ENCODE measurements around the gene COPG1. TPM values are rescaled to one million over a fixed set of nuclear protein-coding genes. Genes with fewer than 3 reads are reported as not detected.
"Not testable (repeated sequence)": the region's sequence is repeated elsewhere in the genome, so short reads cannot be mapped to it uniquely, and the experiment has no call there.

The COPG1 gene
- polyA plus RNA-seq (2013, experiment 1 of 2) = 60.7 TPM
- polyA plus RNA-seq (2013, experiment 2 of 2) = 65.9 TPM

DNA sequence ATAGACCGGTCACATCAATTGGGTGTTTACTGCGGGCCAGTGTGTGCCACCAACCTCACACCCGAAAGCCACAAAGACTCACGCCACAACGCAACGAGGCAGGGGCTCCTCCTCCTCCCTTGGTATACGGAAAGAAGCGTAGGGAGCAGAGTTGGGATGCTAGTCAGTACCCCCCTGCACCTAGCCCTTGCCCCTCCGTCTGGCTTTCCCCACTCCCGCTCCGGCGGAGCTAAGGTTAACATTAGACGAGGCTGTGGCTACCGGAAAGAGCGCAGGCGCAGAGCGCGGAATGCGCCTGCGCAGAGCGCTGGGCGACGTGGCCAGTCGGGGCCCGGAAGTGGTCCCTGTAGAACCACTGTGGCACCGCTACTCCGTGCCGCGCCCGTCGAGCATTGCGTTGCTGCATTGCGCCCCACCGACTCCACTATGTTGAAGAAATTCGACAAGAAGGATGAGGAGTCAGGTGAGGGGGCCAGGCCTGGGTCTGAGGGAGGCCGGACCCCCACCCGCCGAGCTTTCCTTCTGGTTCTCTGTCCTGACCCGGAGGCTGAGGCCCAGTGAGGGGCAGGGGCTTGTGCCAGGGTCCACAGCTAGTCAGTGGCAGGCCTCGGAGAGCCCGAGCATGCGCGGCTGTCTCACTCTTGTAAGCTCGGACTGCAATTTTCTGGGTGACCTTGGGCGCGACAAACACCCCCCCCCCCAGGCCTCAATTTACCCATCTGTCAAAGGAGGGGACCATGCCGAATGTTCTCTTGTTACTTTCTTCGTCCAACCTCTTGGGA lies at the start of gene COPG1:
Gene COPG1, plus strand, starts transcription at position 323 of the 782 bp plus-strand sequence. Its CDS starts 104 bp downstream, at position 427.
- Histone ChIP-seq H3K4me3 (ENCODE audit: low read length) (peak within 1 kb of the TSS; percentile 89), H3K4me1 (ENCODE audit: insufficient read depth, low read length) (peaks cover 6% of the 10 kb centered on the region; the same call in 1 of the 2 replicates), H3K9ac (ENCODE audit: low read depth, low read length) (peak within 1 kb of the TSS; percentile 90), H3K36me3 (ENCODE audit: insufficient read depth, low read length) (peaks cover 25% of the 10 kb centered on the region), H3K27ac (ENCODE audit: low read depth, low read length) (peak within 1 kb of the TSS; percentile 25), H3K9me3 (ENCODE audit: insufficient read depth, low read depth, low read length) (no peaks in the 10 kb centered on the region), H3K27me3 (ENCODE audit: insufficient read depth, low read length) (no peaks in the 10 kb centered on the region)
- whole genome bisulfite sequencing = 1% methylated on average over 48 of the region's 48 CpGs

GRCh38 chr3:129204473-129204872 lies 44.9 kb upstream of the COPG1 start:
- no peaks in the 10 kb centered on the region for H3K4me1 ChIP-seq (ENCODE audit: insufficient read depth, low read length)
- no peak overlapping the region for H3K27ac ChIP-seq (ENCODE audit: low read depth, low read length)
- H3K9me3 ChIP-seq (ENCODE audit: insufficient read depth, low read depth, low read length) = no peaks in the 10 kb centered on the region
- H3K36me3 ChIP-seq (ENCODE audit: insufficient read depth, low read length) = no peaks in the 10 kb centered on the region
- WGBS = 88% methylated on average over 1 of the region's 2 CpGs
- no peaks in the 10 kb centered on the region for H3K27me3 ChIP-seq (ENCODE audit: insufficient read depth, low read length)
- H3K4me3 ChIP-seq (ENCODE audit: low read length) = no peak overlapping the region
- no peak overlapping the region for H3K9ac ChIP-seq (ENCODE audit: low read depth, low read length)

GRCh38 chr3:129205109-129205832 lies 44.1 kb upstream of the COPG1 start:
- Histone ChIP-seq H3K9me3 (ENCODE audit: insufficient read depth, low read depth, low read length) (no peaks in the 10 kb centered on the region), H3K4me1 (ENCODE audit: insufficient read depth, low read length) (no peaks in the 10 kb centered on the region), H3K27ac (ENCODE audit: low read depth, low read length) (no peak overlapping the region), H3K9ac (ENCODE audit: low read depth, low read length) (no peak overlapping the region), H3K36me3 (ENCODE audit: insufficient read depth, low read length) (no peaks in the 10 kb centered on the region), H3K4me3 (ENCODE audit: low read length) (no peak overlapping the region), H3K27me3 (ENCODE audit: insufficient read depth, low read length) (no peaks in the 10 kb centered on the region)
- 93% methylated on average over 8 of the region's 8 CpGs for WGBS

GRCh38 chr3:129207479-129207878 lies 41.9 kb upstream of the COPG1 start:
- Histone ChIP-seq H3K27me3 (ENCODE audit: insufficient read depth, low read length) (no peaks in the 10 kb centered on the region), H3K4me1 (ENCODE audit: insufficient read depth, low read length) (no peaks in the 10 kb centered on the region), H3K27ac (ENCODE audit: low read depth, low read length) (no peak overlapping the region), H3K4me3 (ENCODE audit: low read length) (no peak overlapping the region), H3K36me3 (ENCODE audit: insufficient read depth, low read length) (no peaks in the 10 kb centered on the region), H3K9me3 (ENCODE audit: insufficient read depth, low read depth, low read length) (no peaks in the 10 kb centered on the region), H3K9ac (ENCODE audit: low read depth, low read length) (no peak overlapping the region)
- WGBS = 90% methylated on average over 4 of the region's 4 CpGs

GRCh38 chr3:129211345-129211744 lies 38.1 kb upstream of the COPG1 start:
- no peak overlapping the region for H3K4me3 ChIP-seq (ENCODE audit: low read length)
- H3K9me3 ChIP-seq (ENCODE audit: insufficient read depth, low read depth, low read length) = no peaks in the 10 kb centered on the region
- no peaks in the 10 kb centered on the region for H3K36me3 ChIP-seq (ENCODE audit: insufficient read depth, low read length)
- 92% methylated on average over 1 of the region's 1 CpG for WGBS
- H3K27ac ChIP-seq (ENCODE audit: low read depth, low read length) = no peak overlapping the region
- H3K9ac ChIP-seq (ENCODE audit: low read depth, low read length) = no peak overlapping the region
- H3K27me3 ChIP-seq (ENCODE audit: insufficient read depth, low read length) = no peaks in the 10 kb centered on the region
- H3K4me1 ChIP-seq (ENCODE audit: insufficient read depth, low read length) = no peaks in the 10 kb centered on the region

GRCh38 chr3:129211772-129212171 lies 37.6 kb upstream of the COPG1 start:
- no peaks in the 10 kb centered on the region for H3K4me1 ChIP-seq (ENCODE audit: insufficient read depth, low read length)
- no peak overlapping the region for H3K4me3 ChIP-seq (ENCODE audit: low read length)
- H3K9me3 ChIP-seq (ENCODE audit: insufficient read depth, low read depth, low read length) = no peaks in the 10 kb centered on the region
- no peak overlapping the region for H3K9ac ChIP-seq (ENCODE audit: low read depth, low read length)
- no peak overlapping the region for H3K27ac ChIP-seq (ENCODE audit: low read depth, low read length)
- no peaks in the 10 kb centered on the region for H3K27me3 ChIP-seq (ENCODE audit: insufficient read depth, low read length)
- no peaks in the 10 kb centered on the region for H3K36me3 ChIP-seq (ENCODE audit: insufficient read depth, low read length)
- 79% methylated on average over 6 of the region's 6 CpGs for WGBS

GRCh38 chr3:129213238-129213637 lies 36.2 kb upstream of the COPG1 start:
- over 99% methylated on average over 3 of the region's 5 CpGs for WGBS

GRCh38 chr3:129218742-129219141 lies 30.7 kb upstream of the COPG1 start:
- no peaks in the 10 kb centered on the region for H3K9me3 ChIP-seq (ENCODE audit: insufficient read depth, low read depth, low read length)
- no peaks in the 10 kb centered on the region for H3K4me1 ChIP-seq (ENCODE audit: insufficient read depth, low read length)
- H3K27me3 ChIP-seq (ENCODE audit: insufficient read depth, low read length) = no peaks in the 10 kb centered on the region
- no peak overlapping the region for H3K4me3 ChIP-seq (ENCODE audit: low read length)
- no peak overlapping the region for H3K9ac ChIP-seq (ENCODE audit: low read depth, low read length)
- no peaks in the 10 kb centered on the region for H3K36me3 ChIP-seq (ENCODE audit: insufficient read depth, low read length)
- no peak overlapping the region for H3K27ac ChIP-seq (ENCODE audit: low read depth, low read length)
- 75% methylated on average over 2 of the region's 2 CpGs for WGBS

More at GRCh38 chr3:129213238-129213637, 36.2 kb upstream of the COPG1 start:
- no peaks in the 10 kb centered on the region for H3K9me3 ChIP-seq (ENCODE audit: insufficient read depth, low read depth, low read length)
- H3K27me3 ChIP-seq (ENCODE audit: insufficient read depth, low read length) = no peaks in the 10 kb centered on the region
- H3K9ac ChIP-seq (ENCODE audit: low read depth, low read length) = no peak overlapping the region
- no peak overlapping the region for H3K4me3 ChIP-seq (ENCODE audit: low read length)
- H3K4me1 ChIP-seq (ENCODE audit: insufficient read depth, low read length) = no peaks in the 10 kb centered on the region
- no peak overlapping the region for H3K27ac ChIP-seq (ENCODE audit: low read depth, low read length)
- no peaks in the 10 kb centered on the region for H3K36me3 ChIP-seq (ENCODE audit: insufficient read depth, low read length)

DNA sequence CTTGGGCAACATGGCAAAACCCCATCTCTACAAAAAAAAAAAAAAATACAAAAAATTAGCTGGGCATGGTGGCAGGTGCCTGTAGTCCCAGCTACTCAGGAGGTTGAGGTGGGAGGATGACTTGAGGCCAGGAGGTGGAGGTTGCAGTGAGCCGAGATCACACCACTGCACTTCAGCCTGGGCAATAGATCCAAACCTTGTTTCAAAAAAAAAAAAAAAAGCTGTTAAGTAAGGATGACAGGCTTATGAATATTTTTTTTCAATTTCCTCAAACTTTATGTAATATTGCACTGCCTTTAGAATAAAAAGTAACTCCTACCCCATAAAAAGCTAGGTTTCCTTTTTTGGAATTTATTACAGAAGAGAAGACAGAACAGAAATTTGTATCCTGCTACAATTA lies 25.0 kb upstream of the COPG1 start:
- not testable (repeated sequence) for H3K27ac ChIP-seq (ENCODE audit: low read depth, low read length); H3K27me3 ChIP-seq (ENCODE audit: insufficient read depth, low read length); H3K36me3 ChIP-seq (ENCODE audit: insufficient read depth, low read length); H3K4me3 ChIP-seq (ENCODE audit: low read length); H3K9me3 ChIP-seq (ENCODE audit: insufficient read depth, low read depth, low read length); H3K9ac ChIP-seq (ENCODE audit: low read depth, low read length)
- H3K4me1 ChIP-seq (ENCODE audit: insufficient read depth, low read length) = peaks cover 11% of the 10 kb centered on the region
- WGBS = 100% methylated on average over 1 of the region's 1 CpG

- Histone ChIP-seq H3K36me3 (ENCODE audit: insufficient read depth, low read length) (no peaks in the 10 kb centered on the region), H3K4me3 (ENCODE audit: low read length) (no peak overlapping the region), H3K9me3 (ENCODE audit: insufficient read depth, low read depth, low read length) (no peaks in the 10 kb centered on the region), H3K27ac (ENCODE audit: low read depth, low read length) (no peak overlapping the region), H3K9ac (ENCODE audit: low read depth, low read length) (no peak overlapping the region), H3K4me1 (ENCODE audit: insufficient read depth, low read length) (peaks cover 12% of the 10 kb centered on the region), H3K27me3 (ENCODE audit: insufficient read depth, low read length) (no peaks in the 10 kb centered on the region)
- 80% methylated on average over 9 of the region's 9 CpGs for WGBS
Observed at GRCh38 chr3:129224984-129225393, 24.4 kb upstream of the COPG1 start.

DNA sequence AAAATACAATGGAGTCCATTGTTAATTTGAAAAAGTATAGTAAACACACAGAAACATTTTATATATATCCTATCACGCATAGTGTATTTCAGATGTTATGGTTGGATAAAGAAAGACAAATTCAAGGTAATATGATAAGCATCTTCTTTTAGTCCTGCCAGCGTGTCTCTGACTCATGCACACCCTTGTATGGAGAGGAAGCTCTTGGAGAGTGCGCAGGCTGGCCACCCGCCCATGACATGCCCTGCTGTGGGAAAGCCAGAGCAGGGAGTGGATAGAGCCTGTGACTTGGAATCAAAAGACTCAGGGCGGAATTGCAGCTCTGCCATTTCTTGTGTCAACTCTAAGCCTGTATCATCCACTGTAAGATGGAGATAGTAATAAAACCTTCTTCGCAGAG lies 23.0 kb upstream of the COPG1 start:
- Histone ChIP-seq H3K9me3 (ENCODE audit: insufficient read depth, low read depth, low read length) (no peaks in the 10 kb centered on the region), H3K4me3 (ENCODE audit: low read length) (no peak overlapping the region), H3K36me3 (ENCODE audit: insufficient read depth, low read length) (no peaks in the 10 kb centered on the region), H3K27me3 (ENCODE audit: insufficient read depth, low read length) (no peaks in the 10 kb centered on the region), H3K27ac (ENCODE audit: low read depth, low read length) (no peak overlapping the region), H3K4me1 (ENCODE audit: insufficient read depth, low read length) (peaks cover 12% of the 10 kb centered on the region), H3K9ac (ENCODE audit: low read depth, low read length) (no peak overlapping the region)
- 90% methylated on average over 6 of the region's 6 CpGs for WGBS

Measured in HUES64 (cell line).